ENCODE data around the gene PRKCB. TPM values are rescaled to one million over a fixed set of nuclear protein-coding genes. Genes with fewer than 3 reads are reported as not detected.

Gene PRKCB
- total and polyA plus RNA-seq, 2 donors (not counting 1 experiment from before 2014, with no cell fraction given) = 0.01 TPM; not detected in 1

- Histone ChIP-seq H3K9ac (ENCODE audit: insufficient read depth, low read length) (no peak overlapping the region), H3K9me3 (ENCODE audit: control insufficient read depth, insufficient read depth, low read depth, low read length) (no peaks in the 10 kb centered on the region), H3K27me3 (ENCODE audit: control insufficient read depth, insufficient read depth, low read length) (no peaks in the 10 kb centered on the region), H3K27ac (ENCODE audit: insufficient read depth, low read length) (no peak overlapping the region), H3K79me2 (ENCODE audit: control insufficient read depth, insufficient read depth, low read length) (no peaks in the 10 kb centered on the region), H4K20me1 (ENCODE audit: control insufficient read depth, extremely low read depth, insufficient read depth, low read length) (no peaks in the 10 kb centered on the region), H3K4me2 (ENCODE audit: extremely low read depth, insufficient read depth, low read length) (no peak overlapping the region), H2AFZ (ENCODE audit: low read length) (no peak overlapping the region), H3K4me1 (ENCODE audit: control insufficient read depth, extremely low read depth, insufficient read depth, low read length) (no peaks in the 10 kb centered on the region), H3K4me3 (replicated peaks in 1 of 4; ENCODE audit: control extremely low read depth in 1 of 4, insufficient read depth in 1 of 4, low read depth in 3 of 4, low read length in 4 of 4) (no peak overlapping the region), H3K36me3 (ENCODE audit: control insufficient read depth, insufficient read depth, low read length) (no peaks in the 10 kb centered on the region)
- no peak for TF ChIP-seq CTCF (conservative IDR thresholded peaks at IDR 0.05 in 1 of 2, IDR thresholded peaks at IDR 0.05 in 1 of 2; ENCODE audit: low read depth in 1 of 2, low read length in 2 of 2)
- TF ChIP-seq EZH2 (IDR thresholded peaks at IDR 0.05; ENCODE audit: low read length, missing control alignments) = no peak
- DNase-seq (ENCODE audit: low read depth in 2 of 2) = no peak
Measured at GRCh38 chr16:23996258-23996955, 160.6 kb downstream of the PRKCB start.

- TF ChIP-seq EZH2 (IDR thresholded peaks at IDR 0.05; ENCODE audit: low read length, missing control alignments) = no peak
- no peak for TF ChIP-seq CTCF (conservative IDR thresholded peaks at IDR 0.05 in 1 of 2, IDR thresholded peaks at IDR 0.05 in 1 of 2; ENCODE audit: low read depth in 1 of 2, low read length in 2 of 2)
Measured at GRCh38 chr16:23998771-23999170, 163.0 kb downstream of the PRKCB start.

GRCh38 chr16:23999663-24000062, 163.9 kb downstream of the PRKCB start:
- no peaks in the 10 kb centered on the region for H4K20me1 ChIP-seq (ENCODE audit: control insufficient read depth, extremely low read depth, insufficient read depth, low read length)
- H3K4me1 ChIP-seq (ENCODE audit: control insufficient read depth, extremely low read depth, insufficient read depth, low read length) = no peaks in the 10 kb centered on the region
- no peaks in the 10 kb centered on the region for H3K27me3 ChIP-seq (ENCODE audit: control insufficient read depth, insufficient read depth, low read length)
- H3K9ac ChIP-seq (ENCODE audit: insufficient read depth, low read length) = no peak overlapping the region
- no peak for DNase-seq (ENCODE audit: low read depth in 2 of 2)
- no peaks in the 10 kb centered on the region for H3K9me3 ChIP-seq (ENCODE audit: control insufficient read depth, insufficient read depth, low read depth, low read length)
- no peak overlapping the region for H2AFZ ChIP-seq (ENCODE audit: low read length)
- no peak overlapping the region for H3K27ac ChIP-seq (ENCODE audit: insufficient read depth, low read length)
- no peak overlapping the region for H3K4me3 ChIP-seq (replicated peaks in 1 of 4; ENCODE audit: control extremely low read depth in 1 of 4, insufficient read depth in 1 of 4, low read depth in 3 of 4, low read length in 4 of 4)
- TF ChIP-seq EZH2 (IDR thresholded peaks at IDR 0.05; ENCODE audit: low read length, missing control alignments) = no peak
- no peaks in the 10 kb centered on the region for H3K36me3 ChIP-seq (ENCODE audit: control insufficient read depth, insufficient read depth, low read length)
- no peaks in the 10 kb centered on the region for H3K79me2 ChIP-seq (ENCODE audit: control insufficient read depth, insufficient read depth, low read length)
- no peak overlapping the region for H3K4me2 ChIP-seq (ENCODE audit: extremely low read depth, insufficient read depth, low read length)

More at GRCh38 chr16:23998771-23999170, 163.0 kb downstream of the PRKCB start:
- Histone ChIP-seq H4K20me1 (ENCODE audit: control insufficient read depth, extremely low read depth, insufficient read depth, low read length) (no peaks in the 10 kb centered on the region), H2AFZ (ENCODE audit: low read length) (no peak overlapping the region), H3K4me3 (replicated peaks in 1 of 4; ENCODE audit: control extremely low read depth in 1 of 4, insufficient read depth in 1 of 4, low read depth in 3 of 4, low read length in 4 of 4) (no peak overlapping the region), H3K27ac (ENCODE audit: insufficient read depth, low read length) (no peak overlapping the region), H3K9me3 (ENCODE audit: control insufficient read depth, insufficient read depth, low read depth, low read length) (no peaks in the 10 kb centered on the region), H3K27me3 (ENCODE audit: control insufficient read depth, insufficient read depth, low read length) (no peaks in the 10 kb centered on the region), H3K4me2 (ENCODE audit: extremely low read depth, insufficient read depth, low read length) (no peak overlapping the region), H3K36me3 (ENCODE audit: control insufficient read depth, insufficient read depth, low read length) (no peaks in the 10 kb centered on the region), H3K79me2 (ENCODE audit: control insufficient read depth, insufficient read depth, low read length) (no peaks in the 10 kb centered on the region), H3K4me1 (ENCODE audit: control insufficient read depth, extremely low read depth, insufficient read depth, low read length) (no peaks in the 10 kb centered on the region), H3K9ac (ENCODE audit: insufficient read depth, low read length) (no peak overlapping the region)
- DNase-seq (ENCODE audit: low read depth in 2 of 2) = no peak
